Glutamatergic neuron (in vitro differentiated cells): ENCODE measurements around the gene EYS. TPM values are rescaled to one million over a fixed set of nuclear protein-coding genes. Genes with fewer than 3 reads are reported as not detected.
A peak's percentile ranks its signal among the peaks of the same experiment; 100 is the strongest.

Experiments used
- DNase-seq: peaks from one replicate; pipeline ENCODE4 v3.0.0; 2022
- H3K27ac Mint-ChIP-seq: one replicate; pipeline ENCODE4 v1.8.0; 2020; ENCODE audit warnings: mild to moderate bottlenecking, mixed read lengths, inconsistent platforms; ENCODE audit not compliant: unreplicated experiment
- H3K27me3 Mint-ChIP-seq: one replicate; pipeline ENCODE4 v1.8.0; 2020; ENCODE audit warnings: mild to moderate bottlenecking, moderate library complexity, mixed read lengths, inconsistent platforms; ENCODE audit not compliant: unreplicated experiment
- H3K36me3 Mint-ChIP-seq: one replicate; pipeline ENCODE4 v1.8.0; 2020; ENCODE audit warnings: mild to moderate bottlenecking, mixed read lengths, inconsistent platforms; ENCODE audit not compliant: unreplicated experiment
- H3K4me1 Mint-ChIP-seq: one replicate; pipeline ENCODE4 v1.8.0; 2020; ENCODE audit warnings: mild to moderate bottlenecking, low read depth, mixed read lengths, inconsistent platforms; ENCODE audit not compliant: unreplicated experiment
- H3K4me3 Mint-ChIP-seq: one replicate; pipeline ENCODE4 v1.8.0; 2020; ENCODE audit warnings: mild to moderate bottlenecking, mixed read lengths, inconsistent platforms; ENCODE audit not compliant: unreplicated experiment
- H3K9me3 Mint-ChIP-seq: one replicate; pipeline ENCODE4 v1.8.0; 2020; ENCODE audit warnings: mild to moderate bottlenecking, moderate library complexity, mixed read lengths, inconsistent platforms; ENCODE audit not compliant: unreplicated experiment
- CTCF ChIP-seq: fragments of 200-600 bp; sonication (generic); IDR thresholded peaks from one replicate; pipeline ENCODE4 v1.5.0; 2021; ENCODE audit not compliant: partially characterized antibody, unreplicated experiment
- total RNA-seq: library from RNA; stranded (reverse); fragmentation: NEBNext Ultra II Directional; extraction: Animal tissue kit (Norgen Biotek cat#: 25700); gene quantifications from one replicate; pipeline ENCODE4 v1.2.1, GENCODE V29; 2021; ENCODE audit not compliant: unreplicated experiment

EYS gene
- total RNA-seq, 1 donor from 2014 or later = 13.2 TPM

DNA sequence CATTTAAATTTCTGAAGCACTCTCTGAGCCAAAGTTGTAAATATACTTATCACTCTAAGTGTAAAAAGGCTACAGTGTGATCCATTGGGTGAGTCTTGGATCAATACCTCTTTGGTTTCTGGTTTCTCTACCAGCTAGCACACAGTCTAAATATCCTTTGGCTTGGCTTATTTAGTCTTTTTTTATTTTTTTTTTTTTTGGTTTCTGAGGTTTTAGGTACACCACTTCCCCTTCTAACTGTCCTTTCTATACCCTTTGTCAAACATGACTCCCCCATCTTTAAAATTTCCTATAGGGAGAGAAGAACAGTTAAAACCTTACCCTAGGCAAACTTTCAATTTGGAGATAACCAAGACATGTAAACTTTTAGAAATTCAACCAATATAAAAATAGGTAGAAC, 1692.4 kb downstream of the EYS start:
- TF ChIP-seq CTCF = no peak
- Mint-ChIP-seq H3K27ac (no peak overlapping the region), H3K4me3 (no peak overlapping the region), H3K36me3 (no peaks in the 10 kb centered on the region), H3K4me1 (peaks cover 9% of the 10 kb centered on the region), H3K27me3 (no peaks in the 10 kb centered on the region), H3K9me3 (no peaks in the 10 kb centered on the region)
- DNase-seq = no peak

- no peak overlapping the region for H3K4me3 Mint-ChIP-seq
- no peak for TF ChIP-seq CTCF
- no peaks in the 10 kb centered on the region for H3K36me3 Mint-ChIP-seq
- H3K9me3 Mint-ChIP-seq = no peaks in the 10 kb centered on the region
- H3K27me3 Mint-ChIP-seq = no peaks in the 10 kb centered on the region
- H3K4me1 Mint-ChIP-seq = peaks cover 9% of the 10 kb centered on the region
- DNase-seq = no peak
- H3K27ac Mint-ChIP-seq = no peak overlapping the region
Observed at GRCh38 chr6:64013011-64013410, 1694.0 kb downstream of the EYS start.

DNA sequence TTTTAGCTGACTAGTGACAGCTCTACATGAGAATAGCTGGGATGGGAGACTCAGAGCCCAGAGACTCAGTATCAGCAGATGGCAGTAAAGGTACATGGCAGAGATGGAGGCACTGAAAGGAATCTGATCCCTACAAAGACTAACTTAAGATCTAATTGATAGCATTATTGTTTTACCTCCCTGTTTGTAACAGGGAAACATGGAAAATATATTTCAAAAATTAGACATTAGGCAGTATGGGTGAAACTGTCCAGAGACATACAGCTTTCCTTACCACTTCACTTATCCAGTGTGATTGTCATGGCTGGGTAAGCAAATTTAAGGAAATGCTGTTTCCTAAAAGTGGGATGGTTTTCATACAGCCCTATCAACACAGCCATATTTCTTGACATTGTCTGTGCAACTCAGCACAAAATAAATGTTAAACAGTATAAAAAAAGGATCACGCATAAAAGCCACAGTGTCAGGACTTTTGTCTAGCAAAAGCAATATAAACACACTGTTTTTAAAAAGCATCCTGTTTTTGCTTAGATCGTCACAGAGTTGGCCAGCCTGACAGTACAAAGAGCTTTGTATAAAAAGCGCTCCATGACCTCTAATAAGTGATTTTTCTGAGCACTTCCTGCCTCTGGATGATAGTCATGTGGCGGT, 1694.5 kb downstream of the EYS start:
- Mint-ChIP-seq H3K27me3 (no peaks in the 10 kb centered on the region), H3K27ac (no peak overlapping the region), H3K9me3 (no peaks in the 10 kb centered on the region), H3K4me1 (peaks cover 9% of the 10 kb centered on the region), H3K4me3 (no peak overlapping the region), H3K36me3 (peaks cover 2% of the 10 kb centered on the region)
- DNase-seq = no peak
- TF ChIP-seq CTCF = no peak

GRCh38 chr6:64010666-64011065, 1696.4 kb downstream of the EYS start:
- H3K4me1 Mint-ChIP-seq = peaks cover 9% of the 10 kb centered on the region
- H3K27me3 Mint-ChIP-seq = no peaks in the 10 kb centered on the region
- no peak for TF ChIP-seq CTCF
- peaks cover 6% of the 10 kb centered on the region for H3K36me3 Mint-ChIP-seq
- no peak for DNase-seq
- H3K27ac Mint-ChIP-seq = no peak overlapping the region
- no peak overlapping the region for H3K4me3 Mint-ChIP-seq
- H3K9me3 Mint-ChIP-seq = no peaks in the 10 kb centered on the region

DNA sequence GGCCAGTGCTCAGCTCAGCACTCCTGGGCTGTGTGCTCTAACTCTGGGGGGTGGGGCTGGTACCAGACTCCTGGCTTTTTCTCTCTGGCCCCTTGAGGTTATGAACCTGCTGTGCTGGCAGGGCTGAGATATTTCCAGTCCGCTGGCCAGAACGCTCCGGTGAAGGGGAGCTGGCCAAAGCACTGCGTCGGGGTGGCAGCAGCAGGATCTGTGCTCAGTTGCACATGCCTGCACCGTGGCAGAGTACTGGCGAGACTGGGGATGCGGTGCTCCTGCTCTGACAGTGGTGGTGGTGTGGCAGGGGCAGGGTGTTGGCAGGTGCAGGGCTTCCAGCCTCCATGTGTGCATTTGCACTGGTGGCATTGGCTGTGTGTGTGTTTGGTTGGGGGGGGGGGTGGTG, 1697.0 kb downstream of the EYS start:
- no peak for TF ChIP-seq CTCF
- no peak overlapping the region for H3K4me3 Mint-ChIP-seq
- H3K36me3 Mint-ChIP-seq = peaks cover 6% of the 10 kb centered on the region
- H3K4me1 Mint-ChIP-seq = peaks cover 9% of the 10 kb centered on the region
- peak; percentile 23 for DNase-seq
- H3K27ac Mint-ChIP-seq = no peak overlapping the region
- H3K9me3 Mint-ChIP-seq = no peaks in the 10 kb centered on the region
- no peaks in the 10 kb centered on the region for H3K27me3 Mint-ChIP-seq
